Liver (tissue), 9 donors: ENCODE results near the gene LRIG1. TPM values are rescaled to one million over a fixed set of nuclear protein-coding genes. Genes with fewer than 3 reads are reported as not detected.

Source experiments
- DNase-seq: peaks from one replicate; pipeline ENCODE4 v3.0.0-alpha.2; 2017; ENCODE audit warnings: low spot score
- H3K27ac ChIP-seq, 2 donors: one replicate each; pipeline ENCODE4 v1.7.0; 2013; ENCODE audit warnings: inconsistent platforms in 2 of 2, low read length in 2 of 2, control low read depth in 1 of 2, low read depth in 1 of 2, mild to moderate bottlenecking in 1 of 2
- H3K27me3 ChIP-seq, 4 donors: one replicate each; pipeline versions ENCODE4 v1.6.1 to v1.7.0; 2013; ENCODE audit warnings: low read length in 3 of 4, inconsistent platforms in 1 of 4, mild to moderate bottlenecking in 1 of 4, moderate library complexity in 1 of 4; ENCODE audit not compliant: control insufficient read depth in 4 of 4, insufficient read depth in 4 of 4
- H3K36me3 ChIP-seq, 4 donors: one replicate each; pipeline versions ENCODE4 v1.6.1 to v1.7.0; 2013; ENCODE audit warnings: low read length in 3 of 4, mild to moderate bottlenecking in 3 of 4, low read depth in 1 of 4, moderate library complexity in 1 of 4; ENCODE audit not compliant: control insufficient read depth in 4 of 4, insufficient read depth in 3 of 4
- H3K4me1 ChIP-seq, 4 donors: one replicate each; pipeline versions ENCODE4 v1.6.1 to v1.7.0; 2013; ENCODE audit warnings: low read length in 3 of 4, mild to moderate bottlenecking in 3 of 4, moderate library complexity in 1 of 4; ENCODE audit not compliant: control insufficient read depth in 4 of 4, insufficient read depth in 4 of 4
- H3K4me3 ChIP-seq, 3 donors: one replicate each; pipeline versions ENCODE4 v1.6.1 to v1.7.0; 2013; ENCODE audit warnings: low read length in 3 of 3, control low read depth in 1 of 3, low read depth in 1 of 3, mild to moderate bottlenecking in 1 of 3
- H3K9ac ChIP-seq, 2 donors: one replicate each; pipeline ENCODE4 v1.7.0; 2013; ENCODE audit warnings: low read length in 2 of 2, mild to moderate bottlenecking in 2 of 2, moderate library complexity in 2 of 2, control low read depth in 1 of 2, low read depth in 1 of 2
- H3K9me3 ChIP-seq, 4 donors: one replicate each; pipeline versions ENCODE4 v1.6.1 to v1.7.0; 2013; ENCODE audit warnings: low read length in 3 of 4; ENCODE audit not compliant: control insufficient read depth in 4 of 4
- FOXA1 ChIP-seq: IDR thresholded peaks from 2 replicates; pipeline ENCODE4 v1.6.1; 2016; ENCODE audit warnings: antibody characterized with exemption
- GABPA ChIP-seq, 2 donors: IDR thresholded peaks in 1 of 2; conservative IDR thresholded peaks in 1 of 2; 2 replicates each; pipeline ENCODE4 v1.6.1; 2016; ENCODE audit warnings: antibody characterized with exemption in 2 of 2, mild to moderate bottlenecking in 1 of 2, moderate library complexity in 1 of 2
- HNF4G ChIP-seq: IDR thresholded peaks from 2 replicates; pipeline ENCODE4 v1.6.1; 2016; ENCODE audit warnings: antibody characterized with exemption
- JUND ChIP-seq, 2 donors: IDR thresholded peaks; 2 replicates each; pipeline ENCODE4 v1.6.1; 2016; ENCODE audit warnings: antibody characterized with exemption in 2 of 2
- NR2F2 ChIP-seq: IDR thresholded peaks from 2 replicates; pipeline ENCODE4 v1.6.1; 2016; ENCODE audit warnings: antibody characterized with exemption
- RAD21 ChIP-seq, 2 donors: IDR thresholded peaks; 2 replicates each; pipeline ENCODE4 v1.6.1; 2016; ENCODE audit warnings: antibody characterized with exemption in 2 of 2, mild to moderate bottlenecking in 2 of 2
- RXRA ChIP-seq, 2 donors: IDR thresholded peaks; 2 replicates each; pipeline ENCODE4 v1.6.1; 2017 to 2018; ENCODE audit warnings: antibody characterized with exemption in 2 of 2, mild to moderate bottlenecking in 1 of 2
- TAF1 ChIP-seq: conservative IDR thresholded peaks from 2 replicates; pipeline ENCODE4 v1.6.1; 2016; ENCODE audit warnings: antibody characterized with exemption, mild to moderate bottlenecking
- YY1 ChIP-seq: IDR thresholded peaks from 2 replicates; pipeline ENCODE4 v1.6.1; 2016; ENCODE audit warnings: antibody characterized with exemption, mild to moderate bottlenecking
- WGBS: extraction: QIAGEN DNeasy Blood & Tissue Kit; methylation state at CpG from one replicate; pipeline ENCODE4 v1.1.7; 2013; 5-methylcytosine and 5-hydroxymethylcytosine counted together
- polyA plus RNA-seq, 2 donors: library from polyadenylated mRNA; stranded (reverse) in 1 of 2; unstranded in 1 of 2; fragments of 200-250 nt in 1 of 2; fragments of >200 nt in 1 of 2; fragmentation: Nextera tagmentation in 1 of 2; extraction: Ambion mirVana in 1 of 2; gene quantifications; one replicate each; pipeline versions ENCODE4 v1.2.1 to v1.2.3, GENCODE V29; 2013 to 2015
- total RNA-seq, 2 donors: library from RNA; depleted of rRNA; stranded (reverse); fragments of >200 nt; gene quantifications; one replicate each; pipeline ENCODE4 v1.2.3, GENCODE V29; 2014
- TF ChIP-seq, protein P1 (sequence below): IDR thresholded peaks from 2 replicates; pipeline ENCODE4 v1.6.1; 2016; ENCODE audit warnings: antibody characterized with exemption
- TF ChIP-seq, protein P2 (sequence below): IDR thresholded peaks from 2 replicates; pipeline ENCODE4 v1.6.1; 2016; ENCODE audit warnings: antibody characterized with exemption
- TF ChIP-seq, protein P3 (sequence below): fragments of 150-350 bp; IDR thresholded peaks from 2 replicates; pipeline ENCODE4 v1.5.1; 2017; ENCODE audit warnings: improper control_type of control experiment, low read depth, low read length; ENCODE audit not compliant: missing input control
- TF ChIP-seq, protein P4 (sequence below): IDR thresholded peaks from 2 replicates; pipeline ENCODE4 v1.6.1; 2016; ENCODE audit warnings: antibody characterized with exemption
- TF ChIP-seq, protein P5 (sequence below): IDR thresholded peaks from 2 replicates; pipeline ENCODE4 v1.6.1; 2016; ENCODE audit warnings: antibody characterized with exemption, mild to moderate bottlenecking
- donor health status: healthy.
- donor health status: healthy.
- donor health status: healthy.
- donor health status: healthy.
- donor health status: healthy.

Gene LRIG1
- total and polyA plus RNA-seq, 4 donors = 9.4 to 48.9 (median 12.9) TPM

DNA sequence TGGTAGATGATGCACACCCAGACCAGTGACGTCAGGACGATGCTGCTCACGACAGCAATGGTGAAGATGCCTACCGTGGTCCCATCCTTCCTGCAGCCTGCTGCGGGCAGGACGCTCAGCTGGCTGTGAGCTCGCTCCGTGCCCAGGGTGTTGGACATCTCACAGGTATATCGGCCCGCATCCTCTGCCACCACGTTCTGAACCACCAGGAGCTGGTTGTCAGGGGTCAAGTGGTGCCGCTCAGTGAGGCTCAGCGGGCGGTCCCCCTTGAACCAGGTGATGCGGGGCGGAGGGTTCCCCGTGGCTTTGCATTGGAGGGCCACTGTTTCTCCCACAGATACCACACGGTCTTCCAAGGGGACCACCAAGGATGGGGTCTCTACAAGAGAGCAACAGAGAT, 117.8 kb downstream of the LRIG1 start:
- DNase-seq = peak; percentile 17
- WGBS = 96% methylated on average over 18 of the region's 18 CpGs
- Histone ChIP-seq H3K36me3 (peaks cover 17 to 87% (median 70%) of the 10 kb centered on the region in 4 donors), H3K27me3 (no peaks in the 10 kb centered on the region), H3K27ac (no peak overlapping the region), H3K4me1 (no peaks in the 10 kb centered on the region), H3K4me3 (no peak overlapping the region), H3K9ac (no peak overlapping the region), H3K9me3 (no peaks in the 10 kb centered on the region)
- TF ChIP-seq, protein P1, sequence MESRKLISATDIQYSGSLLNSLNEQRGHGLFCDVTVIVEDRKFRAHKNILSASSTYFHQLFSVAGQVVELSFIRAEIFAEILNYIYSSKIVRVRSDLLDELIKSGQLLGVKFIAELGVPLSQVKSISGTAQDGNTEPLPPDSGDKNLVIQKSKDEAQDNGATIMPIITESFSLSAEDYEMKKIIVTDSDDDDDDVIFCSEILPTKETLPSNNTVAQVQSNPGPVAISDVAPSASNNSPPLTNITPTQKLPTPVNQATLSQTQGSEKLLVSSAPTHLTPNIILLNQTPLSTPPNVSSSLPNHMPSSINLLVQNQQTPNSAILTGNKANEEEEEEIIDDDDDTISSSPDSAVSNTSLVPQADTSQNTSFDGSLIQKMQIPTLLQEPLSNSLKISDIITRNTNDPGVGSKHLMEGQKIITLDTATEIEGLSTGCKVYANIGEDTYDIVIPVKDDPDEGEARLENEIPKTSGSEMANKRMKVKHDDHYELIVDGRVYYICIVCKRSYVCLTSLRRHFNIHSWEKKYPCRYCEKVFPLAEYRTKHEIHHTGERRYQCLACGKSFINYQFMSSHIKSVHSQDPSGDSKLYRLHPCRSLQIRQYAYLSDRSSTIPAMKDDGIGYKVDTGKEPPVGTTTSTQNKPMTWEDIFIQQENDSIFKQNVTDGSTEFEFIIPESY = no peak
- no peak for TF ChIP-seq FOXA1
- TF ChIP-seq GABPA (IDR thresholded peaks at IDR 0.05 in 1 of 2, conservative IDR thresholded peaks at IDR 0.05 in 1 of 2) = no peak
- TF ChIP-seq NR2F2 = no peak
- TF ChIP-seq YY1 = no peak
- TF ChIP-seq, protein P2, sequence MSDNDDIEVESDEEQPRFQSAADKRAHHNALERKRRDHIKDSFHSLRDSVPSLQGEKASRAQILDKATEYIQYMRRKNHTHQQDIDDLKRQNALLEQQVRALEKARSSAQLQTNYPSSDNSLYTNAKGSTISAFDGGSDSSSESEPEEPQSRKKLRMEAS = no peak
- no peak for TF ChIP-seq JUND (IDR thresholded peaks at IDR 0.05)
- no peak for TF ChIP-seq RXRA (IDR thresholded peaks at IDR 0.05)
- TF ChIP-seq, protein P3, sequence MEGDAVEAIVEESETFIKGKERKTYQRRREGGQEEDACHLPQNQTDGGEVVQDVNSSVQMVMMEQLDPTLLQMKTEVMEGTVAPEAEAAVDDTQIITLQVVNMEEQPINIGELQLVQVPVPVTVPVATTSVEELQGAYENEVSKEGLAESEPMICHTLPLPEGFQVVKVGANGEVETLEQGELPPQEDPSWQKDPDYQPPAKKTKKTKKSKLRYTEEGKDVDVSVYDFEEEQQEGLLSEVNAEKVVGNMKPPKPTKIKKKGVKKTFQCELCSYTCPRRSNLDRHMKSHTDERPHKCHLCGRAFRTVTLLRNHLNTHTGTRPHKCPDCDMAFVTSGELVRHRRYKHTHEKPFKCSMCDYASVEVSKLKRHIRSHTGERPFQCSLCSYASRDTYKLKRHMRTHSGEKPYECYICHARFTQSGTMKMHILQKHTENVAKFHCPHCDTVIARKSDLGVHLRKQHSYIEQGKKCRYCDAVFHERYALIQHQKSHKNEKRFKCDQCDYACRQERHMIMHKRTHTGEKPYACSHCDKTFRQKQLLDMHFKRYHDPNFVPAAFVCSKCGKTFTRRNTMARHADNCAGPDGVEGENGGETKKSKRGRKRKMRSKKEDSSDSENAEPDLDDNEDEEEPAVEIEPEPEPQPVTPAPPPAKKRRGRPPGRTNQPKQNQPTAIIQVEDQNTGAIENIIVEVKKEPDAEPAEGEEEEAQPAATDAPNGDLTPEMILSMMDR = no peak
- TF ChIP-seq, protein P4, sequence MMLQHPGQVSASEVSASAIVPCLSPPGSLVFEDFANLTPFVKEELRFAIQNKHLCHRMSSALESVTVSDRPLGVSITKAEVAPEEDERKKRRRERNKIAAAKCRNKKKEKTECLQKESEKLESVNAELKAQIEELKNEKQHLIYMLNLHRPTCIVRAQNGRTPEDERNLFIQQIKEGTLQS = no peak
- no peak for TF ChIP-seq TAF1
- no peak for TF ChIP-seq HNF4G
- TF ChIP-seq, protein P5, sequence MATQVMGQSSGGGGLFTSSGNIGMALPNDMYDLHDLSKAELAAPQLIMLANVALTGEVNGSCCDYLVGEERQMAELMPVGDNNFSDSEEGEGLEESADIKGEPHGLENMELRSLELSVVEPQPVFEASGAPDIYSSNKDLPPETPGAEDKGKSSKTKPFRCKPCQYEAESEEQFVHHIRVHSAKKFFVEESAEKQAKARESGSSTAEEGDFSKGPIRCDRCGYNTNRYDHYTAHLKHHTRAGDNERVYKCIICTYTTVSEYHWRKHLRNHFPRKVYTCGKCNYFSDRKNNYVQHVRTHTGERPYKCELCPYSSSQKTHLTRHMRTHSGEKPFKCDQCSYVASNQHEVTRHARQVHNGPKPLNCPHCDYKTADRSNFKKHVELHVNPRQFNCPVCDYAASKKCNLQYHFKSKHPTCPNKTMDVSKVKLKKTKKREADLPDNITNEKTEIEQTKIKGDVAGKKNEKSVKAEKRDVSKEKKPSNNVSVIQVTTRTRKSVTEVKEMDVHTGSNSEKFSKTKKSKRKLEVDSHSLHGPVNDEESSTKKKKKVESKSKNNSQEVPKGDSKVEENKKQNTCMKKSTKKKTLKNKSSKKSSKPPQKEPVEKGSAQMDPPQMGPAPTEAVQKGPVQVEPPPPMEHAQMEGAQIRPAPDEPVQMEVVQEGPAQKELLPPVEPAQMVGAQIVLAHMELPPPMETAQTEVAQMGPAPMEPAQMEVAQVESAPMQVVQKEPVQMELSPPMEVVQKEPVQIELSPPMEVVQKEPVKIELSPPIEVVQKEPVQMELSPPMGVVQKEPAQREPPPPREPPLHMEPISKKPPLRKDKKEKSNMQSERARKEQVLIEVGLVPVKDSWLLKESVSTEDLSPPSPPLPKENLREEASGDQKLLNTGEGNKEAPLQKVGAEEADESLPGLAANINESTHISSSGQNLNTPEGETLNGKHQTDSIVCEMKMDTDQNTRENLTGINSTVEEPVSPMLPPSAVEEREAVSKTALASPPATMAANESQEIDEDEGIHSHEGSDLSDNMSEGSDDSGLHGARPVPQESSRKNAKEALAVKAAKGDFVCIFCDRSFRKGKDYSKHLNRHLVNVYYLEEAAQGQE = no peak
- TF ChIP-seq RAD21 (IDR thresholded peaks at IDR 0.05) = no peak

DNA sequence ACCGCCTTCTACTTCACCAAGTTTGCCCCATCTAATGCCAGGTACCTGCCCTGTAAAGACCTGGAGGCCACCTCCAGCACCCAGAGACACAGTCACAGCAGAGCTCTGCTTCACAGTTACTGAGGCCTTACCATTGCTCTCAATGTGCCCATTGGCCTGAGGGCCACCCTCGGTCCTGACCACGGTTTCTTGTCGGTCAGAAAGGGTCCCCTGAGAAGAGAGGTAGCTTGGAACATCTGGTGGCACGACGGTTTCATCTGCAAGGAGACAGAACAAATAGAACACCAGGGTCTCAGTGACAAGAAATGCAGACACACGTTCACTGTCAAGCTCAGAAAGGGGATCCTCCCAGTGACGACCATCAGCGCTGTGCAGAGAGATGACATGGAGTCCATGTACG, 118.7 kb downstream of the LRIG1 start:
- no peak overlapping the region for H3K4me3 ChIP-seq
- H3K9ac ChIP-seq = no peak overlapping the region
- no peaks in the 10 kb centered on the region for H3K27me3 ChIP-seq
- DNase-seq = no peak
- WGBS = 96% methylated on average over 10 of the region's 10 CpGs
- H3K36me3 ChIP-seq = peaks cover 14 to 86% (median 70%) of the 10 kb centered on the region in 4 donors
- H3K9me3 ChIP-seq = no peaks in the 10 kb centered on the region
- H3K4me1 ChIP-seq = peaks cover under 1 to 3% (median 1%) of the 10 kb centered on the region in 4 donors
- H3K27ac ChIP-seq = no peak overlapping the region
- TF ChIP-seq HNF4G = no peak
